Measurements from ENCODE around the gene TSPAN2. TPM values are rescaled to one million over a fixed set of nuclear protein-coding genes. Genes with fewer than 3 reads are reported as not detected.

The TSPAN2 gene
- total RNA-seq, 8 experiments from 2014 or later: 0.36 to 27.1 (median 9.7) TPM; not detected in 1

DNA sequence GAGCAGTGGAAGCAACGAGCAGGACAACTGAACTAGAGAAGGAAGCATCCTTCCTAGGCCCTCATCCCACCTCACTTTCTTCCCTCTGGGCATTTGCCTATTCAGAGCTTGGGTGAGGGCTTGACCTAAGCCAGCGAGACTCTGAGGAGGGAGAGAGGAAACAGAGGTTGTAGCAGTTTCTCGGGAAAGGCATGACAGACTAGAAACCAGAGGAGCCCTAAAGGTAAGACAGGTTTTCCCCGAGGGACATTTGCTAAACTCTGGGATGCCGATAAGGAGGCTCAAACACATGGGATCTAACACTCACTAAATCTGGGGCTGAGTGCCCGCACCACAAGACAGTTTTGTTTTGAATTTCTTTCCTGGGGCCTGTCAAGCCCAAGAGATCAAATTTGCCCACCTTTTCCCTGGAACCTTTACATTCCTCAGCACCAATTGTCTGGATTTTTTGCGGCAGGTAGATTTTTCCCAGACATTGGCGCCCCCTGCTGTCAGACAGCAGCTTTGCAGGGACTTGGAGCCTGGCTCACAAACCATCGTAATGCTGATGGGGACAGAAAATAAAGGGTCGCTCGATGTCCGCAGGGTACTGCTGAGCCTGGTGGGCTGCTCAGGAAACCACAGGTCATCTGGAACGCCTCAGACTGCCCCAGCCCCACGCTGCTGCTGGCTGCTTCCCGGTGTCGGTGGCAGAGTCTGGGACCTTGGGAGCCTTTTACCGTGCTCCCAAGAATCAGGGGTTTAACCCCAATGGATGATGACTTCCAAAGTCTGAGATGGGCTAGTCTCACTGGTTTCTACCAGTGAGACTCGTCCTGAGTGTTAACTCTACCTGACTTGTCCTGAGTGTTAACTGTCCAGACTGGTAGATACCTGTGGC lies 23.4 kb upstream of the TSPAN2 start:
- H3K4me3 ChIP-seq: no peak overlapping the region
- 0 to 60% (median 26%) methylated on average over 1 to 18 of the region's 18 CpGs; no CpG with 5 or more reads in 1 of the 10 experiments for WGBS, 10 experiments
- H3K4me1 ChIP-seq (replicated peaks in 1 of 2): no peaks in the 10 kb centered on the region
- peak in 6 of 8 experiments; percentile 25 to 71 (median 49) for ATAC-seq (replicated peaks in 6 of 8)
- in situ Hi-C loops (cut with MboI; ENCODE audit: low pct_unique_long_range_greater_than_20kb in 2 of 9, low sequenced_read_pairs in 9 of 9, unreplicated experiment in 9 of 9): loop anchor here in 6 of 9 experiments (10.0 to 25.0 kb wide), 2 partner anchors 125 to 128 kb away; no protein-coding TSS in a partner anchor
- H3K27ac ChIP-seq: no peak overlapping the region

DNA sequence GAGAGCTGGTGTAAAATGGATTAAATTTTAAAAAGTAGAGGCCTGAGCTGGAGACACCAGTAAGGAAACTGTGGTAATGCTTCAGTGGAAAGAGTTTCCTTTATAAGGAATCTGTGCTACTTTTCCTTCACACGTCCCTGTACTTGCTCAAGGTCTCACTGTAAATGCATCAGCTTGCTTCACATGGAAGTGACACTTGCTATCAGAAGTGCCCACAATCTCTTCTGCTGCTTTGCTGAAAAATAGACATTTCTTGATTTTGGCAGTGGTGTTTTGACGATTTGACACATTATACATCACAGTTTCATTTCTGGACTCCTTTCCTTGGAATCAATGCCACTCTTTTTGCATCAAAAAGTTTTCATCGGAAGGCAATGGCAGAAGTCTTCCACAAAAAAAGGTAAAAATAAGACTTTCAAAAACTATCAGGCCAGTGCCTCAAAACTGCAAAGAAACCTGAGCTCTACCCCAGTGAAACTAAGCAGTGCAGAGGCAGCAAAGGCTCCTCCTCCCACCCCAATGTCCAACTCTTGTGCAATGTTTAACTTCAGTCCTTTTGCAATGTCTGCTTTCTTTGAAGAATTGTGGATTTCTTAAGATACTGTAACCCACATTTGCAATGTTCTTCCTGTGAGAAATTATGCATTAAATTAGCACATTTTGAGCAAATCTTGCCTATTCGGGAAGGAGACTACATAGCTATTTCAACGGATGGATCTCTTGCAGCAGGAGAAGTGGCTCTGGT lies 18.4 kb upstream of the TSPAN2 start:
- Histone ChIP-seq H3K4me3 (no peak overlapping the region), H3K27ac (no peak overlapping the region), H3K4me1 (replicated peaks in 1 of 2) (no peaks in the 10 kb centered on the region)
- peak in 3 of 8 experiments; percentile 17 to 98 (median 91) for ATAC-seq (replicated peaks in 6 of 8)
- WGBS, 10 experiments: 0 to 100% (median 74%) methylated on average over 1 to 5 of the region's 5 CpGs
- in situ Hi-C loops (cut with MboI; ENCODE audit: low pct_unique_long_range_greater_than_20kb in 2 of 9, low sequenced_read_pairs in 9 of 9, unreplicated experiment in 9 of 9): loop anchor here in 5 of 9 experiments (25.0 kb wide), 1 partner anchor 120 kb away; no protein-coding TSS in a partner anchor

DNA sequence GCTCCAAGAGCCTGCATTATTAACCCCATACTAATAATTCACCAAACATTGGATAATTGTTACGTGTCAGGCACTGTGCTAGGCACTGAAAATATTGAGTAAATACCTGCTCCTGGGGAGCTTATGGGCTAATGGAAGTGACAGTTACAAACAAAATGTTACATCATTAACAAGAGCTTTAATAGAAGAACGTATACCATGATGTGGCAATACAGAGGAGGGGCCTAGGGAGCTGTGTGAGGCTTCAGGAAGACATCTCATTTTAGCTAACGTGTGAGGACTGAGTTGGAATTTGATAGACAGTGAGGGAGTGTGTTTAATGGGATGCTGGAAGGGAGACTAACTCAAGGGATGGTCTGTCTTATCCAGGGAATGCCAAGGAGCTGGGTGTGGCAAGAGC lies 16.5 kb upstream of the TSPAN2 start:
- no peak overlapping the region for H3K27ac ChIP-seq
- in situ Hi-C loops (cut with MboI; ENCODE audit: low pct_unique_long_range_greater_than_20kb in 2 of 9, low sequenced_read_pairs in 9 of 9, unreplicated experiment in 9 of 9): loop anchor here in 5 of 9 experiments (25.0 kb wide), 1 partner anchor 119 kb away; no protein-coding TSS in a partner anchor
- ATAC-seq (replicated peaks in 6 of 8): no peak
- H3K4me3 ChIP-seq: no peak overlapping the region
- WGBS, 10 experiments: 0 to 100% (median 67%) methylated on average over 1 to 3 of the region's 3 CpGs; no CpG with 5 or more reads in 1 of the 10 experiments
- no peaks in the 10 kb centered on the region for H3K4me1 ChIP-seq (replicated peaks in 1 of 2)

DNA sequence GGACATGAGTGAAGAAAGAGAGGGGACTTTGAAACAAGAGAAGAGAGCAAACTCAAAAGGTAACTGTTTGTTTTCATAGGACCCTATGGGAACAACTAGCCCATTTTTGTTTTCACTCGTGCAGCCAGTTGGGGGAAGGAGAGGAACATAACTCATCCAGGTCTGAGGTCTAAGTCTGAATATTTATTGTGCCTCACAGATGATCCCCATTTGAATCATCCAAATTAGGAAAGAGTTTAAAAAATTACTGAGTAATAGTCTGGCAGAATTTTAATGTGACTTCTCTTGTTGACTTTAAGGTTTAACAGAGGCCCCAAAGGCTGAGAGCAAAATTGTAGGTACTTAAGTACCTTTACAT lies 10.4 kb upstream of the TSPAN2 start:
- Histone ChIP-seq H3K27ac (no peak overlapping the region), H3K4me1 (replicated peaks in 1 of 2) (peaks cover 0 to 7% of the 10 kb centered on the region in 2 donors), H3K4me3 (peak overlapping the region in 1 of 5 donors; percentile 17)
- WGBS, 10 experiments: 0 to 60% (median 29%) methylated on average over 1 of the region's 1 CpG; no CpG with 5 or more reads in 1 of the 10 experiments
- ATAC-seq (replicated peaks in 6 of 8): peak in 1 of 8 experiments; percentile 13
- in situ Hi-C loops (cut with MboI; ENCODE audit: low pct_unique_long_range_greater_than_20kb in 2 of 9, low sequenced_read_pairs in 9 of 9, unreplicated experiment in 9 of 9): loop anchor here in 7 of 9 experiments (25.0 kb wide), 2 partner anchors 112 to 587 kb away; partner anchors contain the start of gene TRIM33 (in 1 of the 7)

DNA sequence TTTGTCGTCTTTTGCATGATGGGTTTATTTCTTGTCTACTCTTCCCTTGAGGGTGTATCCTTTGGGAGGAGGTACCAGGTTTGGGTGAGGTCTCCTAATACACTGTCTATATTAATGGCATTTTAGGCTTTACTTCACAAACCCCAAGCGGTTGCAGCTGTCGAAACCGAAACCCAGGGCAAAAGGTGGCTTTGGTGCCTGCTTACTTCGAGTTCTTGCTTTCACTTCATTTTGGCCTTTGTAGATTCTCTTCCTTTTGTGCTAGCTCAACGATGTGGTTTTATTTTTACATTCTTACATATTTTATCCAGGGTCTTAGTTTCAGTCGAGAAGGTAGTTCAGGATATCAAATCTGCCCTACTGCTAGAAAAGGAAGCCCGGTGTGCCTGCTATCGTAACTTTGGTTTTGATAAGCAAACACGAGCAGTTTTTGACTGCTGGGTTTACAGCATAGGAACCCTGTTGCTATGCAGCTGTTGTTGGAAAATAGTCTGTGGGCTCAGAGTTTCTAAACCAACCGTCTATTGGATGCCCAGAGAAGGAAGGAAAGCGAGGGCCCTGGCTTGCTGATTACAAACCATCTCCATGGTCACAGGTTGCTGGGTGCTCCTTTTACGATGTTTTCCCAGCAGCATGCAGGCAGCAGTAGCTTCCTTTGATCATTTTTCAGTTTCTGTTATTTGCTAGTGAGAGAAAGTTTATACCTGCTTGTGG lies 9.8 kb upstream of the TSPAN2 start:
- ATAC-seq (replicated peaks in 6 of 8): peak in 5 of 8 experiments; percentile 39 to 99 (median 76)
- in situ Hi-C loops (cut with MboI; ENCODE audit: low pct_unique_long_range_greater_than_20kb in 2 of 9, low sequenced_read_pairs in 9 of 9, unreplicated experiment in 9 of 9): loop anchor here in 2 of 9 experiments (25.0 kb wide), 2 partner anchors 112 to 587 kb away; partner anchors contain the start of gene TRIM33 (in 1 of the 2)

DNA sequence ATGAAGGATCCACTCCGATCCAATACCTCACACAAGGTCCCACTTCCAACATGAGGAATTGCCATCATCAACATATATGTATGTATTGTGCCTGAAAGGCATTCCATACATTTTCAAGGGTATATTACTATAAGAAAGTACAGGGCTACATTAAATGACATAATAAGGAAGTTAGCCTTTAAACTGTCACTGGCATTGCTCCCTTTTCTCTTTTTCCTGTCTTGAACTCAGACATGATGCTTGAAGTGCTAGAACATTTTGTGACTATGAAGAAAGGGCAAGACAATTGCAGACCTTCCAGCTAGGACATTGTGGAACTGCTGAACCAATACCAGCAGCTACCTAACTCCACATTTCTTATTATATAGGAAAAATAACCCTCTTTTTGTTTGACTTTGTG lies 2.9 kb upstream of the TSPAN2 start:
- peaks cover 0 to 4% of the 10 kb centered on the region in 2 donors for H3K4me1 ChIP-seq (replicated peaks in 1 of 2)
- no peak for ATAC-seq (replicated peaks in 6 of 8)
- no peak overlapping the region for H3K4me3 ChIP-seq
- 86 to 100% (median 100%) methylated on average over 1 of the region's 1 CpG; no CpG with 5 or more reads in 6 of the 10 experiments for WGBS, 10 experiments
- in situ Hi-C loops (cut with MboI; ENCODE audit: low pct_unique_long_range_greater_than_20kb in 2 of 9, low sequenced_read_pairs in 9 of 9, unreplicated experiment in 9 of 9): loop anchor here in 2 of 9 experiments (25.0 kb wide), 2 partner anchors 105 to 580 kb away; partner anchors contain the start of gene TRIM33 (in 1 of the 2)
- H3K27ac ChIP-seq: no peak overlapping the region

More for the DNA sequence above, 9.8 kb upstream of the TSPAN2 start:
- Histone ChIP-seq H3K4me3 (peak overlapping the region in 1 of 5 donors; percentile 19), H3K4me1 (replicated peaks in 1 of 2) (peaks cover 0 to 7% of the 10 kb centered on the region in 2 donors), H3K27ac (no peak overlapping the region)
- 32 to 86% (median 65%) methylated on average over 3 to 13 of the region's 13 CpGs for WGBS, 10 experiments

DNA sequence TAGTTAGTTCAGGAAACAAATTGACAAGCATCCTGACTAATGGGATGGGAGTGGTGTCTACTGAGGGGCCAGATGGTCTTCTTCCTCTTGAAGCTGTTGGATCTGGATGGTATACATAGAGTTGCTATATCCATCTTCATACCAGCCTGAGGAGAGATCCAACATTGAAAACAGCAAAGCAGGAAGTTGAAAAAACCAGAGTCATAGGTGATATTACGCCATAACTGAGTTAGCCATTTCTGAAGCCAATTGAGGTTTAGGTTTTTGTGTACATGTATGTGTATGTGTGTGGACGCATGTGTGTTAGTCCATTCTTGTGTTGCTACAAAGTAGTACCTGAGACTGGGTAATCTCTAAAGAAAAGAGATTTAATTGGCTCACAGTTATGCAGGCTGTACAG lies 2.3 kb upstream of the TSPAN2 start:
- H3K27ac ChIP-seq: no peak overlapping the region
- in situ Hi-C loops (cut with MboI; ENCODE audit: low pct_unique_long_range_greater_than_20kb in 2 of 9, low sequenced_read_pairs in 9 of 9, unreplicated experiment in 9 of 9): loop anchor here in 2 of 9 experiments (25.0 kb wide), 2 partner anchors 104 to 579 kb away; partner anchors contain the start of gene TRIM33 (in 1 of the 2)
- peaks cover 0 to 4% of the 10 kb centered on the region in 2 donors for H3K4me1 ChIP-seq (replicated peaks in 1 of 2)
- H3K4me3 ChIP-seq: no peak overlapping the region
- WGBS, 10 experiments: 88 to 100% (median 94%) methylated on average over 1 to 2 of the region's 2 CpGs; no CpG with 5 or more reads in 1 of the 10 experiments
- no peak for ATAC-seq (replicated peaks in 6 of 8)

DNA sequence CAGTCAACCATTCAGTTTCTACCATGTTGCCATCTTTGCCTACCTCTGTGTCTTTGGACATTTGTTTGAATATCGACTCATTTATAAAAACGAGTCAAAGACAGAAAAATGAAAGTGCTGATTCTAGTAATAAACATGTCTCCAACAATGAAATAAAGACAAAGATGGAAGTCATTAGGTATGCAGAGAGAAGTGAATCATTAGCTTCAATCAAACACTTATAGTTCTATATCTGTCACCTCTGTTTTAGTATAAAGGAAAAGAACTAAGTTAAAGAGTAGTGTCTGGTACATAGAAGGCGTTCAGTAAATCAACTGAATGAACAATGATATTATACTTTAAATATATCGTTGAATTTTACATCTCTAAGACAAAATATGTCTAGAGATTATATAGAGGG lies 1.7 kb upstream of the TSPAN2 start:
- ATAC-seq (replicated peaks in 6 of 8): no peak
- no peak overlapping the region for H3K4me3 ChIP-seq
- in situ Hi-C loops (cut with MboI; ENCODE audit: low pct_unique_long_range_greater_than_20kb in 2 of 9, low sequenced_read_pairs in 9 of 9, unreplicated experiment in 9 of 9): loop anchor here in 2 of 9 experiments (25.0 kb wide), 2 partner anchors 104 to 579 kb away; partner anchors contain the start of gene TRIM33 (in 1 of the 2)
- H3K27ac ChIP-seq: no peak overlapping the region
- H3K4me1 ChIP-seq (replicated peaks in 1 of 2): peaks cover 0 to 4% of the 10 kb centered on the region in 2 donors
- WGBS, 10 experiments: 80 to 100% (median 95%) methylated on average over 3 to 4 of the region's 4 CpGs

DNA sequence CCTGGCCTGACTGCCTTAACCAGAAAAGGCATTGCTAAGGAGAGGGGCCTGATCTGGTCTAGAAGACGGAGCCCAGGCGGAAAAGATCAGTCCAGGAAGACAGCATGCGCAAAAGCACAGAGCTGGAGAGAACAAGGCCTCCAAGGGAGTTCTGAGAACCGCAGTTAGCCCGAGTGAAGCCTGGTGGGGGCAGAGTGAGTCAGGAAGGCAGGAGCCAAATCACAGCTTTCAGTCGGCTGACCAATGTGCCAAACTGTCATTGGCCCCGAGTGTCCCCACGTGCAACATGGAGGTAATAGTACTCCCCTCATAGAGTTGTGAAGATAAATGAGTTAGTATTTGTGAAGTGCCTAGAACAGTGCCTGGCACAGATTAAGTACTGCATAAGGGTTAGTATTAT lies 1.2 kb upstream of the TSPAN2 start:
- in situ Hi-C loops (cut with MboI; ENCODE audit: low pct_unique_long_range_greater_than_20kb in 2 of 9, low sequenced_read_pairs in 9 of 9, unreplicated experiment in 9 of 9): loop anchor here in 2 of 9 experiments (25.0 kb wide), 2 partner anchors 103 to 578 kb away; partner anchors contain the start of gene TRIM33 (in 1 of the 2)
- Histone ChIP-seq H3K4me1 (replicated peaks in 1 of 2) (peaks cover 0 to 4% of the 10 kb centered on the region in 2 donors), H3K4me3 (peak overlapping the region in 3 of 5 donors; percentile 54 to 61 (median 56)), H3K27ac (no peak overlapping the region)
- WGBS, 10 experiments: 33 to 100% (median 80%) methylated on average over 1 to 7 of the region's 8 CpGs; no CpG with 5 or more reads in 1 of the 10 experiments
- peak in 1 of 8 experiments; percentile 28 for ATAC-seq (replicated peaks in 6 of 8)

DNA sequence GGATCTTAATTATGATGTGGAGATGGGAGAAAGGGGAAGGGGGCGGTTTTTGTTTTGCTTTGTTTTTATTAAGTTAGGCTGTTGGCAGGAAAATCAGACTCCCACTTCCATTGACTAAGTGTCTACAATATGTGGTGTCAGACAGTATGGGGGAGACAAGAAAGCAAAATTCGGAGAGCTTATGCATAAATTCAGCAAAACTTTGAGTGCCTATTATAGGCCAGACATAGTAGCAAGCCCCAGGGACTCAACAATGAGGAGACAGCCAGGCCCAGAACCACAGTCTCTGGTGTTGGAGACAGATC lies 835 bp upstream of the TSPAN2 start:
- peak in 2 of 8 experiments; percentile 13 for ATAC-seq (replicated peaks in 6 of 8)
- in situ Hi-C loops (cut with MboI; ENCODE audit: low pct_unique_long_range_greater_than_20kb in 2 of 9, low sequenced_read_pairs in 9 of 9, unreplicated experiment in 9 of 9): loop anchor here in 2 of 9 experiments (25.0 kb wide), 2 partner anchors 103 to 578 kb away; partner anchors contain the start of gene TRIM33 (in 1 of the 2)
- 14 to 90% (median 60%) methylated on average over 1 to 2 of the region's 2 CpGs; no CpG with 5 or more reads in 5 of the 10 experiments for WGBS, 10 experiments

DNA sequence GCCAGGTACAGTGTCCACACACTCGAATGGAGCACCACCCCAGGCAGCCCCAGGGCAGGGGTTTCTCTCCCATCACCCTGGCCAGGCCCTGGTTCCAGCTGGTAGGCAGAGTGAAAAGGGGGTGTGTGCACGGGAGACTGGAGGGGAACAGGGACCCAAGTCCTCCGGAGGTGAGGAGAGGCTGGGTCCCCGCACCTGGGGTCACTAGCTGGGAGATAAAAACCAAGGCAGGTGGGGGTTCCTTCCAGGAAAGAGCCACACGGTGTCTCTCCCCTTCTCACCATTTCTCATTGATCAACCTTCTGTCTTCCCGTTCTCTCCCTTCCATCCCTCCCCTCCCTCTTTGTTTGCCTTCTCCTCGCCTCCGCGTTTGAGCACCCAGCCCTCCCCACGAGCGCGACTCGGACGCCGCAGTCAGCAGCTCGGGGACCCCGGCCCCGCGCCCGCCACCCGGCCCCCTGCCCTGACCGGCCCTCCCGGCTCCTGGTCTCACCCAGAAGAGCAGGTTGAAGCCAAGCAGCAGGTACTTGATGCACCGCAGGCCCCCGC lies 358 bp downstream of the TSPAN2 start:
- 0 to 50% (median 43%) methylated on average over 1 to 2 of the region's 25 CpGs; no CpG with 5 or more reads in 6 of the 10 experiments for WGBS, 10 experiments
- in situ Hi-C loops (cut with MboI; ENCODE audit: low pct_unique_long_range_greater_than_20kb in 2 of 9, low sequenced_read_pairs in 9 of 9, unreplicated experiment in 9 of 9): loop anchor here in 2 of 9 experiments (25.0 kb wide), 2 partner anchors 102 to 577 kb away; partner anchors contain the start of gene TRIM33 (in 1 of the 2)
- Histone ChIP-seq H3K4me3 (peak overlapping the region; percentile 50 to 61 (median 56)), H3K27ac (peak overlapping the region; percentile 57 to 87), H3K4me1 (replicated peaks in 1 of 2) (peaks cover 0 to 4% of the 10 kb centered on the region in 2 donors)
- peak in 6 of 8 experiments; percentile 8 to 39 (median 34) for ATAC-seq (replicated peaks in 6 of 8)

More for the DNA sequence above, 835 bp upstream of the TSPAN2 start:
- Histone ChIP-seq H3K4me1 (replicated peaks in 1 of 2) (peaks cover 0 to 4% of the 10 kb centered on the region in 2 donors), H3K27ac (no peak overlapping the region), H3K4me3 (peak overlapping the region; percentile 50 to 61 (median 56))

All from motor neuron (in vitro differentiated cells).